Neutrophil (primary cell): Measurements from ENCODE around the gene SRPRA.
A peak's percentile ranks its signal among the peaks of the same experiment; 100 is the strongest.

Experiments
- H3K27ac ChIP-seq: fragments of 200-600 bp; sonication (generic); 2 replicates; pipeline ENCODE4 v1.5.1; 2016; ENCODE audit warnings: mild to moderate bottlenecking, moderate library complexity
- H3K27me3 ChIP-seq: fragments of 200-600 bp; sonication (generic); 2 replicates; pipeline ENCODE4 v1.6.0; 2016; ENCODE audit warnings: mild to moderate bottlenecking
- H3K36me3 ChIP-seq: fragments of 200-600 bp; sonication (generic); 2 replicates; pipeline ENCODE4 v1.5.1; 2017
- H3K4me1 ChIP-seq, 2 experiments: fragments of 200-600 bp in 1 of 2; sonication (generic) in 1 of 2; 1 replicate in 1 of 2; 2 replicates in 1 of 2; pipeline versions ENCODE4 v1.5.1 to v1.6.1; 2013 to 2016; ENCODE audit warnings: low read depth in 1 of 2, low read length in 1 of 2, mild to moderate bottlenecking in 1 of 2, moderate library complexity in 1 of 2; ENCODE audit not compliant: control insufficient read depth in 1 of 2, insufficient read depth in 1 of 2
- H3K4me3 ChIP-seq, 2 experiments: fragments of 200-600 bp in 1 of 2; sonication (generic) in 1 of 2; 1 replicate in 1 of 2; 2 replicates in 1 of 2; pipeline ENCODE4 v1.5.1; 2013 to 2016; ENCODE audit warnings: low read depth in 1 of 2, low read length in 1 of 2, mild to moderate bottlenecking in 1 of 2, moderate library complexity in 1 of 2
- H3K9me3 ChIP-seq: fragments of 200-600 bp; sonication (generic); 2 replicates; pipeline ENCODE4 v1.5.1; 2016
- CTCF ChIP-seq: fragments of 200-600 bp; sonication (generic); IDR thresholded peaks from 2 replicates; pipeline ENCODE4 v1.5.1; 2016; ENCODE audit warnings: antibody characterized with exemption

Gene SRPRA

GRCh38 chr11:126293726-126294125 is 25.0 kb upstream of the SRPRA start:
- H3K4me3 ChIP-seq: no peak overlapping the region
- peaks cover 90% of the 10 kb centered on the region for H3K36me3 ChIP-seq
- no peak for TF ChIP-seq CTCF

GRCh38 chr11:126290887-126291286 is 22.2 kb upstream of the SRPRA start:
- H3K9me3 ChIP-seq: no peaks in the 10 kb centered on the region
- H3K4me1 ChIP-seq: peaks cover 0 to 4% of the 10 kb centered on the region in 2 experiments
- no peak for TF ChIP-seq CTCF
- H3K27me3 ChIP-seq: no peaks in the 10 kb centered on the region
- H3K27ac ChIP-seq: no peak overlapping the region
- no peak overlapping the region for H3K4me3 ChIP-seq
- peaks cover 81% of the 10 kb centered on the region for H3K36me3 ChIP-seq

More at GRCh38 chr11:126293726-126294125, 25.0 kb upstream of the SRPRA start:
- peak overlapping the region; percentile 32 for H3K27ac ChIP-seq
- H3K9me3 ChIP-seq: no peaks in the 10 kb centered on the region
- H3K4me1 ChIP-seq: peaks cover 0 to 4% of the 10 kb centered on the region in 2 experiments
- no peaks in the 10 kb centered on the region for H3K27me3 ChIP-seq

- Histone ChIP-seq H3K4me3 (no peak overlapping the region), H3K36me3 (peaks cover 54% of the 10 kb centered on the region), H3K27ac (peak overlapping the region; percentile 0), H3K9me3 (no peaks in the 10 kb centered on the region), H3K27me3 (no peaks in the 10 kb centered on the region), H3K4me1 (peaks cover 19 to 20% of the 10 kb centered on the region in 2 experiments)
- no peak for TF ChIP-seq CTCF
These were observed 19.5 kb upstream of the SRPRA start for GRCh38 chr11:126288237-126288636.

GRCh38 chr11:126284829-126285228 is 16.1 kb upstream of the SRPRA start:
- Histone ChIP-seq H3K4me1 (peaks cover 48 to 50% of the 10 kb centered on the region in 2 experiments), H3K27me3 (no peaks in the 10 kb centered on the region), H3K9me3 (no peaks in the 10 kb centered on the region), H3K4me3 (peak overlapping the region; percentile 85 to 90), H3K36me3 (peaks cover 22% of the 10 kb centered on the region), H3K27ac (peak overlapping the region; percentile 99)
- no peak for TF ChIP-seq CTCF

GRCh38 chr11:126282736-126283591 is 14.3 kb upstream of the SRPRA start, which contains the start of gene TIRAP:
TSS of gene TIRAP (plus strand) at chr11:126283093. CDS start at chr11:126290895, 7,802 bp downstream.
- Histone ChIP-seq H3K4me3 (peak within 1 kb of the TSS; percentile 85 to 90), H3K9me3 (no peaks in the 10 kb centered on the region), H3K36me3 (peaks cover 7% of the 10 kb centered on the region), H3K27me3 (no peaks in the 10 kb centered on the region), H3K4me1 (peaks cover 57 to 62% of the 10 kb centered on the region in 2 experiments), H3K27ac (peak within 1 kb of the TSS; percentile 99)
- TF ChIP-seq CTCF: peak; percentile 34
